Ishikawa (cell line): ENCODE results near the gene ZNF366.

Experiments used
- TAF1 ChIP-seq: IDR thresholded peaks from 2 replicates; pipeline ENCODE4 v1.6.1; 2012; ENCODE audit warnings: low read depth, mild to moderate bottlenecking
- ZBTB7A ChIP-seq: IDR thresholded peaks from 2 replicates; pipeline ENCODE4 v1.6.1; 2012; ENCODE audit warnings: low read depth

- no peak for TF ChIP-seq TAF1
- TF ChIP-seq ZBTB7A, result no peak
Measured at GRCh38 chr5:72485430-72485974, 21.7 kb downstream of the ZNF366 start.
